K562 (cell line): ENCODE results near the gene PET100. TPM values are rescaled to one million over a fixed set of nuclear protein-coding genes. Genes with fewer than 3 reads are reported as not detected.
A peak's percentile ranks its signal among the peaks of the same experiment; 100 is the strongest.

ENCODE experiments used
- ATAC-seq: fragments of 200-7000 bp; cut with Tn5 transposase; 3 replicates; pipeline ENCODE4 v1.9.1; 2020; ENCODE audit warnings: moderate library complexity
- BruUV-seq: library from RNA; stranded (reverse); fragments of 400-500 nt; replicated peaks from 2 replicates; lab custom pipeline; 2021; lab: Mats Ljungman, UMichigan
- CTCF ChIA-PET: fragments of 300-600 bp; formaldehyde crosslinking; extraction: SDS; loops from one replicate; lab custom pipeline; 2021; ENCODE audit warnings: low intra/inter-chr PET ratio; lab: Yijun Ruan, JAX
- POLR2A ChIA-PET: fragments of 300-600, 350-650 bp; sonication (Branson Sonifier 250); formaldehyde crosslinking; extraction: SDS; loops from one replicate; lab custom pipeline; 2021; ENCODE audit warnings: antibody characterized with exemption, inconsistent platforms; lab: Yijun Ruan, JAX
- DNase-seq, 4 experiments: peaks; one replicate each; pipeline versions ENCODE4 v3.0.0 to v3.0.0-alpha.2; 2011 to 2018; ENCODE audit warnings: low spot score in 3 of 4, mixed read lengths in 3 of 4; ENCODE audit errors: extremely low read depth in 1 of 4
- FAIRE-seq: peaks from 2 replicates; lab custom pipeline; 2011; peaks lifted over from hg19 to GRCh38; lab: Jason Lieb, UNC
- H2AFZ ChIP-seq: 2 replicates; pipeline ENCODE4 v1.6.0; 2011; ENCODE audit warnings: low read depth, low read length, control low read depth, inconsistent platforms
- H3K27ac ChIP-seq: fragments of 200-600 bp; 3 replicates; pipeline ENCODE4 v1.8.0; 2011; ENCODE audit warnings: low read depth, mild to moderate bottlenecking, control low read depth, inconsistent platforms, low read length, moderate library complexity, mixed read lengths; ENCODE audit errors: extremely low read depth
- H3K27me3 ChIP-seq, 2 experiments: fragments of 300-600 bp in 1 of 2; 2 replicates in 1 of 2; 3 replicates in 1 of 2; pipeline versions ENCODE4 v1.6.0 to v1.8.0; 2011; ENCODE audit warnings: inconsistent platforms in 2 of 2, low read length in 2 of 2, mild to moderate bottlenecking in 1 of 2, mixed read lengths in 1 of 2, moderate library complexity in 1 of 2; ENCODE audit not compliant: control insufficient read depth in 2 of 2, insufficient read depth in 2 of 2
- H3K36me3 ChIP-seq: fragments of 300-600 bp; 3 replicates; pipeline ENCODE4 v1.8.0; 2011; ENCODE audit warnings: mild to moderate bottlenecking, low read length, inconsistent platforms; ENCODE audit not compliant: control insufficient read depth, insufficient read depth
- H3K4me1 ChIP-seq, 2 experiments: fragments of 200-600 bp in 1 of 2; replicated peaks in 1 of 2; 2 replicates in 1 of 2; 3 replicates in 1 of 2; pipeline versions ENCODE4 v1.5.1 to v1.8.0; 2011; ENCODE audit warnings: inconsistent platforms in 2 of 2, low read length in 2 of 2, mild to moderate bottlenecking in 1 of 2, mixed read lengths in 1 of 2, moderate library complexity in 1 of 2; ENCODE audit not compliant: control insufficient read depth in 2 of 2, insufficient read depth in 2 of 2
- H3K4me2 ChIP-seq: 2 replicates; pipeline ENCODE4 v1.6.1; 2011; ENCODE audit warnings: low read length, control low read depth, inconsistent platforms, mixed read lengths; ENCODE audit not compliant: insufficient read depth
- H3K4me3 ChIP-seq: fragments of 200-600 bp; sonication (generic), shearing (Covaris generic); 2 replicates; pipeline ENCODE4 v1.5.1; 2016; ENCODE audit warnings: control low read depth, inconsistent platforms
- H3K79me2 ChIP-seq: fragments of 200-600 bp; 3 replicates; pipeline ENCODE4 v1.8.0; 2011; ENCODE audit warnings: low read length, inconsistent platforms; ENCODE audit not compliant: control insufficient read depth, insufficient read depth
- H3K9ac ChIP-seq, 2 experiments: 2 replicates each; pipeline versions ENCODE4 v1.6.0 to v1.6.1; 2011; ENCODE audit warnings: low read depth in 2 of 2, low read length in 2 of 2, control low read depth in 1 of 2, inconsistent platforms in 1 of 2, mild to moderate bottlenecking in 1 of 2, mixed read lengths in 1 of 2; ENCODE audit not compliant: insufficient read depth in 1 of 2
- H3K9me1 ChIP-seq: one replicate; pipeline ENCODE4 v1.6.0; 2011; ENCODE audit warnings: inconsistent platforms, mild to moderate bottlenecking, low read length, moderate library complexity; ENCODE audit not compliant: control insufficient read depth, insufficient read depth
- H3K9me3 ChIP-seq: replicated peaks from 2 replicates; pipeline ENCODE4 v1.5.1; 2011; ENCODE audit warnings: low read depth, low read length, inconsistent platforms; ENCODE audit not compliant: control insufficient read depth, insufficient read depth
- H4K20me1 ChIP-seq: replicated peaks from 2 replicates; pipeline ENCODE4 v1.6.1; 2011; ENCODE audit warnings: low read length, inconsistent platforms, mixed read lengths; ENCODE audit not compliant: control insufficient read depth, insufficient read depth
- AFF1 ChIP-seq, 2 experiments: fragments of 450-650 bp; IDR thresholded peaks; 2 replicates each; pipeline ENCODE4 v1.6.1; 2018; ENCODE audit warnings: mild to moderate bottlenecking in 2 of 2, low read depth in 1 of 2; ENCODE audit not compliant: partially characterized antibody in 2 of 2
- CTCF ChIP-seq, 3 experiments: IDR thresholded peaks in 2 of 3; conservative IDR thresholded peaks in 1 of 3; 2 replicates each; pipeline ENCODE4 v1.5.1; 2011 to 2012; ENCODE audit warnings: low read length in 3 of 3, mild to moderate bottlenecking in 3 of 3, control low read depth in 2 of 3, improper control_type of control experiment in 1 of 3, inconsistent platforms in 1 of 3, low read depth in 1 of 3, mixed read lengths in 1 of 3, moderate library complexity in 1 of 3; ENCODE audit not compliant: insufficient read depth in 2 of 3
- NR2C2 ChIP-seq, 2 experiments: fragments of 200-800 bp in 1 of 2; sonication (Bioruptor generic) in 1 of 2; sonication (generic) in 1 of 2; formaldehyde crosslinking in 1 of 2; IDR thresholded peaks; 2 replicates each; pipeline versions ENCODE4 v1.6.1 to v1.8.0; 2016 to 2022; ENCODE audit warnings: mild to moderate bottlenecking in 1 of 2, missing compliant biosample characterization in 1 of 2, missing genetic modification characterization in 1 of 2, missing genetic modification reagents in 1 of 2
- POLR2G ChIP-seq: fragments of 200-400 bp; formaldehyde crosslinking; IDR thresholded peaks from 2 replicates; pipeline ENCODE4 v1.6.1; 2017; ENCODE audit warnings: low read depth, mild to moderate bottlenecking, antibody characterized with exemption, low read length, moderate library complexity
- RBFOX2 ChIP-seq: fragments of 200-400 bp; formaldehyde crosslinking; IDR thresholded peaks from 2 replicates; pipeline ENCODE4 v1.6.1; 2017; ENCODE audit warnings: low read depth, mild to moderate bottlenecking, low read length, moderate library complexity
- WGBS: fragments of 100-300 bp; shearing (Covaris generic); methylation state at CpG from one replicate; pipeline ENCODE4 v1.1.6; 2016; ENCODE audit warnings: low coverage, mixed read lengths; ENCODE audit not compliant: insufficient coverage; ENCODE audit errors: missing lambda C conversion rate; 5-methylcytosine and 5-hydroxymethylcytosine counted together
- in situ Hi-C: fragments of 300-500 bp; cut with MboI; formaldehyde crosslinking; loops from 4 replicates; pipeline ENCODE4 v1.15.0; 2018; ENCODE audit warnings: inconsistent platforms, mixed read lengths
- intact Hi-C: fragments of 100-400 bp; cut with micrococcal nuclease; formaldehyde crosslinking; loops from 2 replicates; pipeline ENCODE4 v1.14.2; 2022
- polyA plus RNA-seq, 8 experiments: library from polyadenylated mRNA; depleted of rRNA in 4 of 8; stranded (reverse) in 5 of 8; unstranded in 3 of 8; fragments of >200 nt; fragmentation: Nextera tagmentation in 2 of 8; fragmentation: Illumina TruSeq in 1 of 8; extraction: Ambion mirVana in 2 of 8; extraction: Trizol in 1 of 8; gene quantifications; 2 replicates each; pipeline versions ENCODE4 v1.2.1 to v1.2.3, GENCODE V29; 2011 to 2014; ENCODE audit warnings: inconsistent platforms in 1 of 8, missing spikeins in 1 of 8
- total RNA-seq, 7 experiments: library from RNA; depleted of rRNA in 6 of 7; stranded (reverse); fragments of >200 nt in 6 of 7; fragmentation: Illumina TruSeq in 2 of 7; extraction: Trizol in 2 of 7; gene quantifications; 2 replicates each; pipeline versions ENCODE4 v1.2.1 to v1.2.3, GENCODE V29; 2011 to 2021; ENCODE audit warnings: low replicate concordance in 1 of 7
- TF ChIP-seq, protein P1 (sequence below): sonication (generic); formaldehyde crosslinking; IDR thresholded peaks from 2 replicates; pipeline ENCODE4 v1.8.1; 2023; ENCODE audit warnings: mild to moderate bottlenecking, missing genetic modification reagents

Gene PET100
- total and polyA plus RNA-seq, 9 of the 15 experiments (the other 6 are each of a cell fraction or from before 2014, with no cell fraction given): 62.3 to 351 (median 98.3) TPM

GRCh38 chr19:7641290-7642276 lies 12.0 kb downstream of the PET100 start:
- no peak overlapping the region for H3K9ac ChIP-seq
- ATAC-seq: no peak
- H3K9me3 ChIP-seq: peaks cover 6% of the 10 kb centered on the region; the same call in 1 of the 2 replicates
- H4K20me1 ChIP-seq: peaks cover 21% of the 10 kb centered on the region
- CTCF ChIA-PET: no interaction called here
- H3K9me1 ChIP-seq: no peaks in the 10 kb centered on the region
- FAIRE-seq: no peak
- H3K4me2 ChIP-seq: no peak overlapping the region
- DNase-seq: no peak
- WGBS: 87% methylated on average over 24 of the region's 43 CpGs
- peaks cover 67% of the 10 kb centered on the region; the same call in 2 of the 3 replicates for H3K36me3 ChIP-seq
- no peak overlapping the region for H3K27ac ChIP-seq
- H3K4me1 ChIP-seq: peaks cover 4 to 76% of the 10 kb centered on the region in 2 experiments; a peak in 4 of 5 replicates
- intact Hi-C loops: no loop called here
- TF ChIP-seq AFF1 (IDR thresholded peaks at IDR 0.05; ENCODE audit: low read depth in 1 of 2, partially characterized antibody in 2 of 2): no peak
- TF ChIP-seq, protein P1, sequence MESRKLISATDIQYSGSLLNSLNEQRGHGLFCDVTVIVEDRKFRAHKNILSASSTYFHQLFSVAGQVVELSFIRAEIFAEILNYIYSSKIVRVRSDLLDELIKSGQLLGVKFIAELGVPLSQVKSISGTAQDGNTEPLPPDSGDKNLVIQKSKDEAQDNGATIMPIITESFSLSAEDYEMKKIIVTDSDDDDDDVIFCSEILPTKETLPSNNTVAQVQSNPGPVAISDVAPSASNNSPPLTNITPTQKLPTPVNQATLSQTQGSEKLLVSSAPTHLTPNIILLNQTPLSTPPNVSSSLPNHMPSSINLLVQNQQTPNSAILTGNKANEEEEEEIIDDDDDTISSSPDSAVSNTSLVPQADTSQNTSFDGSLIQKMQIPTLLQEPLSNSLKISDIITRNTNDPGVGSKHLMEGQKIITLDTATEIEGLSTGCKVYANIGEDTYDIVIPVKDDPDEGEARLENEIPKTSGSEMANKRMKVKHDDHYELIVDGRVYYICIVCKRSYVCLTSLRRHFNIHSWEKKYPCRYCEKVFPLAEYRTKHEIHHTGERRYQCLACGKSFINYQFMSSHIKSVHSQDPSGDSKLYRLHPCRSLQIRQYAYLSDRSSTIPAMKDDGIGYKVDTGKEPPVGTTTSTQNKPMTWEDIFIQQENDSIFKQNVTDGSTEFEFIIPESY (CRISPR knock-in tag): peak; percentile 49
- 0 out of 2 replicates have a peak, but pooled peaks have one; percentile 26 for TF ChIP-seq NR2C2 (CRISPR knock-in tag; IDR thresholded peaks at IDR 0.05)
- TF ChIP-seq NR2C2 (tag; IDR thresholded peaks at IDR 0.05): no peak
- peak; percentile 53 for TF ChIP-seq RBFOX2
- 0 out of 6 replicates have a peak, but pooled peaks of 2 of the 3 experiments have one; percentile 10 to 35 for TF ChIP-seq CTCF (IDR thresholded peaks at IDR 0.05 in 2 of 3, conservative IDR thresholded peaks at IDR 0.05 in 1 of 3; ENCODE audit: insufficient read depth in 2 of 3, low read depth in 1 of 3, low read length in 3 of 3)
- peak; percentile 61 for TF ChIP-seq POLR2G
- TF ChIP-seq, all 486 proteins: peak for 5
- in situ Hi-C loops: no loop called here
- POLR2A ChIA-PET: interaction anchor here (0.5 to 1.1 kb wide), 4 partner anchors 12 to 115 kb away, joined by 3 to 4 read pairs (median 3); partner anchors contain the start of genes PET100 and XAB2
- BruUV-seq: no TSS peak
- Histone ChIP-seq H3K27me3 (no peaks in the 10 kb centered on the region; a peak in 1 of 5 replicates), H2AFZ (no peak overlapping the region), H3K4me3 (no peak overlapping the region), H3K79me2 (peaks cover 39% of the 10 kb centered on the region)
